ENCODE measurements around the gene SNAP91.
"Not testable (repeated sequence)": the region's sequence is repeated elsewhere in the genome, so short reads cannot be mapped to it uniquely, and the experiment has no call there.

SNAP91 gene

GRCh38 chr6:83708970-83709747 is at the start of gene SNAP91:
Gene SNAP91 (minus strand): TSS chr6:83709101. CDS start chr6:83707927, 1,174 bp downstream.
- DNase-seq (ENCODE audit: low spot score) = peak; percentile 21

- DNase-seq (ENCODE audit: low spot score) = no peak
Observed at GRCh38 chr6:83758533-83758932, 49.6 kb upstream of the SNAP91 start.

GRCh38 chr6:83757021-83757420 is 48.1 kb upstream of the SNAP91 start:
- DNase-seq (ENCODE audit: low spot score) = no peak

- no peak for DNase-seq (ENCODE audit: low spot score)
Observed at GRCh38 chr6:83756565-83756964, 47.7 kb upstream of the SNAP91 start.

- DNase-seq (ENCODE audit: low spot score) = not testable (repeated sequence)
Observed at GRCh38 chr6:83752375-83752774, 43.5 kb upstream of the SNAP91 start.

- DNase-seq (ENCODE audit: low spot score) = no peak
Observed at GRCh38 chr6:83741089-83741488, 32.2 kb upstream of the SNAP91 start.

GRCh38 chr6:83735461-83735860 is 26.6 kb upstream of the SNAP91 start:
- no peak for DNase-seq (ENCODE audit: low spot score)

- no peak for DNase-seq (ENCODE audit: low spot score)
Observed at GRCh38 chr6:83729871-83730270, 21.0 kb upstream of the SNAP91 start.

- DNase-seq (ENCODE audit: low spot score) = no peak
Observed at GRCh38 chr6:83722876-83723275, 14.0 kb upstream of the SNAP91 start.

GRCh38 chr6:83717809-83718208 is 8.9 kb upstream of the SNAP91 start:
- no peak for DNase-seq (ENCODE audit: low spot score)

GRCh38 chr6:83711958-83712357 is 3.1 kb upstream of the SNAP91 start:
- no peak for DNase-seq (ENCODE audit: low spot score)

GRCh38 chr6:83709748-83710050 is 798 bp upstream of the SNAP91 start:
- DNase-seq (ENCODE audit: low spot score) = no peak

GRCh38 chr6:83708546-83708969 is 343 bp downstream of the SNAP91 start:
- DNase-seq (ENCODE audit: low spot score) = peak; percentile 39

- peak; percentile 22 for DNase-seq (ENCODE audit: low spot score)
Observed at GRCh38 chr6:83707829-83708545, 914 bp downstream of the SNAP91 start.

GRCh38 chr6:83702749-83703148 is 6.2 kb downstream of the SNAP91 start:
- DNase-seq (ENCODE audit: low spot score) = no peak

GRCh38 chr6:83702077-83702476 is 6.8 kb downstream of the SNAP91 start:
- no peak for DNase-seq (ENCODE audit: low spot score)

- no peak for DNase-seq (ENCODE audit: low spot score)
Observed at GRCh38 chr6:83696674-83697073, 12.2 kb downstream of the SNAP91 start.

GRCh38 chr6:83685481-83685880 is 23.4 kb downstream of the SNAP91 start:
- no peak for DNase-seq (ENCODE audit: low spot score)

- DNase-seq (ENCODE audit: low spot score) = no peak
Observed at GRCh38 chr6:83677791-83678190, 31.1 kb downstream of the SNAP91 start.

- DNase-seq (ENCODE audit: low spot score) = no peak
Observed at GRCh38 chr6:83637953-83638352, 70.9 kb downstream of the SNAP91 start.

GRCh38 chr6:83636800-83637199 is 72.1 kb downstream of the SNAP91 start:
- no peak for DNase-seq (ENCODE audit: low spot score)

- no peak for DNase-seq (ENCODE audit: low spot score)
Observed at GRCh38 chr6:83633609-83634008, 75.3 kb downstream of the SNAP91 start.

GRCh38 chr6:83633149-83633548 is 75.8 kb downstream of the SNAP91 start:
- no peak for DNase-seq (ENCODE audit: low spot score)

GRCh38 chr6:83629908-83630307 is 79.0 kb downstream of the SNAP91 start:
- DNase-seq (ENCODE audit: low spot score) = not testable (repeated sequence)

Measured in AG08396 (cell line).